Measurements from ENCODE around the gene DNM3. TPM values are rescaled to one million over a fixed set of nuclear protein-coding genes. Genes with fewer than 3 reads are reported as not detected.

Gene DNM3
- total and polyA plus RNA-seq, 4 donors: 2.1 to 16.3 (median 5.6) TPM

DNA sequence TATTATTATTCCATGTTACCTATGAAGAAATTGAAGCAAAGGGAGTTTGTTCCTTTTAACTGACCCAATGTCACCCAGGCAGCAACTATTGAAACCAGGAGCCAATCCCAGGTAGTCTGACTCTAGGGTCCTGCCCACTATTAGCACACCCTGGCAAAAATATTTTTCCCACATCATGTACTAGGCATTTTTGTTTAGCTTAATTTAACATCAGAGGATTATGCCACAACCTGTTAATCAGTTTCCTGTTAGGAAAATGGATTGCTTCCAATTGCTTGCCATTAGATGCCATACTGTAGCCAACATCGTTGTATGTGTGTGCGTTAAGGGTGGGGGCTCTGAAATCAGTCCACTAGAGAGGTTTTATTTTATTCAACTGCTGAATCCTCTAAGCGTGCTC is 281.1 kb downstream of the DNM3 start:
- no peak for TF ChIP-seq CTCF (IDR thresholded peaks at IDR 0.05; ENCODE audit: control extremely low read depth, extremely low read depth)
- DNase-seq (no peak), ATAC-seq (ENCODE audit: insufficient read depth, low FRiP score) (no peak)
- Histone ChIP-seq H3K9ac (ENCODE audit: insufficient read depth in 1 of 2, low read length in 2 of 2) (no peak overlapping the region), H3K4me3 (no peak overlapping the region), H3K27ac (ENCODE audit: low read depth in 1 of 2, low read length in 1 of 2) (no peak overlapping the region), H3K27me3 (ENCODE audit: control insufficient read depth in 3 of 3, insufficient read depth in 3 of 3, low read length in 2 of 3) (no peaks in the 10 kb centered on the region), H3K36me3 (ENCODE audit: control insufficient read depth in 4 of 4, insufficient read depth in 4 of 4, low read length in 4 of 4) (no peaks in the 10 kb centered on the region), H3K4me1 (ENCODE audit: control insufficient read depth in 5 of 5, insufficient read depth in 5 of 5, low read length in 5 of 5) (peaks cover 0 to 4% (median 0%) of the 10 kb centered on the region in 5 donors), H3K9me3 (ENCODE audit: control insufficient read depth in 4 of 4, insufficient read depth in 3 of 4, low read length in 3 of 4) (no peaks in the 10 kb centered on the region)
- 81 to 83% methylated on average over 3 of the region's 3 CpGs for WGBS, 2 donors

GRCh38 chr1:172125250-172125649 is 284.0 kb downstream of the DNM3 start:
- ATAC-seq (ENCODE audit: insufficient read depth, low FRiP score) (no peak), DNase-seq (no peak)
- TF ChIP-seq CTCF (IDR thresholded peaks at IDR 0.05; ENCODE audit: control extremely low read depth, extremely low read depth): no peak
- Histone ChIP-seq H3K27ac (ENCODE audit: low read depth in 1 of 2, low read length in 1 of 2) (no peak overlapping the region), H3K36me3 (ENCODE audit: control insufficient read depth in 4 of 4, insufficient read depth in 4 of 4, low read length in 4 of 4) (no peaks in the 10 kb centered on the region), H3K4me1 (ENCODE audit: control insufficient read depth in 5 of 5, insufficient read depth in 5 of 5, low read length in 5 of 5) (peaks cover 0 to 4% (median 0%) of the 10 kb centered on the region in 5 donors), H3K9me3 (ENCODE audit: control insufficient read depth in 4 of 4, insufficient read depth in 3 of 4, low read length in 3 of 4) (no peaks in the 10 kb centered on the region), H3K4me3 (no peak overlapping the region), H3K27me3 (ENCODE audit: control insufficient read depth in 3 of 3, insufficient read depth in 3 of 3, low read length in 2 of 3) (no peaks in the 10 kb centered on the region), H3K9ac (ENCODE audit: insufficient read depth in 1 of 2, low read length in 2 of 2) (no peak overlapping the region)
- 87 to 94% methylated on average over 2 of the region's 2 CpGs for WGBS, 2 donors

DNA sequence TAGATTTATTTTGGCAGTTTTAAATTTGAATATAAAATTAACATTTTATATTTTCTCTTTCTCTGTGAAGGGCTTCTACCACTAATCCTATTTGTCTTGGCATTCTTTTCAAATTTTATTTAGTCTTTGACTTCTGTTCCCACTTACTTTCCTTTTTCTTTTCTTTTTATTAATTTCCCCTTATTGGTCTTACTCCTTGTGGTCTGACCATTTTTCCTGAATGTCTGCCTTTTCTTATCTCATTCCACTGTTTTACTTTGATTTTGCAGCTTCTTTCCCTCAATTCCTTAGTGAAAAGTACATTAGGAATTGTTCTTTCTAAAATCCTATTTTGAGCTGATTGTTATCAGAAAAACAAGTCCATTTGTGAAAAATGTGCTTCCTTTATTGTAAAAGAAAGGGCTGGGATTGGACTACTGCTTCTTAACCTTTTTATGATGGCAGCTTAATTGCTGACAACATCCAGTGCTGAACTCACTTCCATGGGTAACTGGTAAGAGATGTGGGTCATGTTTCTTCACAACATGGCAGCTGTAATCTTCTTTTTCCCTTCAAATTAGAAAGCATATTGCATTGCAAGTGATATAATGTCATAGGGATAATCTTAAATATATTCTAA is 284.6 kb downstream of the DNM3 start:
- TF ChIP-seq CTCF (IDR thresholded peaks at IDR 0.05; ENCODE audit: control extremely low read depth, extremely low read depth): no peak
- no peaks in the 10 kb centered on the region for H3K27me3 ChIP-seq (ENCODE audit: control insufficient read depth in 3 of 3, insufficient read depth in 3 of 3, low read length in 2 of 3)
- no peaks in the 10 kb centered on the region for H3K36me3 ChIP-seq (ENCODE audit: control insufficient read depth in 4 of 4, insufficient read depth in 4 of 4, low read length in 4 of 4)
- no peak overlapping the region for H3K4me3 ChIP-seq
- no peaks in the 10 kb centered on the region for H3K9me3 ChIP-seq (ENCODE audit: control insufficient read depth in 4 of 4, insufficient read depth in 3 of 4, low read length in 3 of 4)
- H3K27ac ChIP-seq (ENCODE audit: low read depth in 1 of 2, low read length in 1 of 2): no peak overlapping the region
- ATAC-seq (ENCODE audit: insufficient read depth, low FRiP score) (no peak), DNase-seq (no peak)
- peaks cover 0 to 4% (median 0%) of the 10 kb centered on the region in 5 donors for H3K4me1 ChIP-seq (ENCODE audit: control insufficient read depth in 5 of 5, insufficient read depth in 5 of 5, low read length in 5 of 5)
- no peak overlapping the region for H3K9ac ChIP-seq (ENCODE audit: insufficient read depth in 1 of 2, low read length in 2 of 2)

DNA sequence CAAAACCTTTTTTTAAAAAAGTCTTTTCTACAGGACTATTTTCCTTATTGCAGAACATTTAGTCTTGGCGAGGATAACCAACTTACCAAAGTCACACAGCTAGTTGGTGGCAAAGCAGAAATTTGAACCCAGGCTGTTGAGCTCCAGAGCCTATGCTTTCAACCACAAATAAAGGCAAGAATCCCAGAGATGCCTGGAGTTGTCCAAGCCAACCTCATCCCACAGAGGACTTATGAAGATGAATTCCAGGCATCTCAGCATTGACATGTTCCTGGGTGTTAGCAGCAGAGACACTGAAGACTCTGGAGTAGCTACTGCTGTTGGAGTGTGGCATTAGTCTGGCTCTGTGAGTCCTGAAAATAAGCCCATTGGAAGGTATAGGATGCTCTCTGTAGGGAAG is 291.5 kb downstream of the DNM3 start:
- H3K9me3 ChIP-seq (ENCODE audit: control insufficient read depth in 4 of 4, insufficient read depth in 3 of 4, low read length in 3 of 4): no peaks in the 10 kb centered on the region
- H3K4me1 ChIP-seq (ENCODE audit: control insufficient read depth in 5 of 5, insufficient read depth in 5 of 5, low read length in 5 of 5): peaks cover 0 to 11% (median 4%) of the 10 kb centered on the region in 5 donors
- no peaks in the 10 kb centered on the region for H3K36me3 ChIP-seq (ENCODE audit: control insufficient read depth in 4 of 4, insufficient read depth in 4 of 4, low read length in 4 of 4)
- 95 to 97% methylated on average over 1 of the region's 1 CpG for WGBS, 2 donors
- ATAC-seq (ENCODE audit: insufficient read depth, low FRiP score): no peak
- no peak for DNase-seq
- no peak overlapping the region for H3K27ac ChIP-seq (ENCODE audit: low read depth in 1 of 2, low read length in 1 of 2)
- no peak overlapping the region for H3K4me3 ChIP-seq
- H3K9ac ChIP-seq (ENCODE audit: insufficient read depth in 1 of 2, low read length in 2 of 2): no peak overlapping the region
- H3K27me3 ChIP-seq (ENCODE audit: control insufficient read depth in 3 of 3, insufficient read depth in 3 of 3, low read length in 2 of 3): no peaks in the 10 kb centered on the region
- TF ChIP-seq CTCF (IDR thresholded peaks at IDR 0.05; ENCODE audit: control extremely low read depth, extremely low read depth): no peak

Measured in lung (tissue), 12 donors.